NCI-H1048 (cell line): Measurements from ENCODE around the gene CRAMP1.

Source experiments
- DNase-seq: peaks from one replicate; lab custom pipeline; 2025; lab: John Stamatoyannopoulos, UW

Gene CRAMP1

DNA sequence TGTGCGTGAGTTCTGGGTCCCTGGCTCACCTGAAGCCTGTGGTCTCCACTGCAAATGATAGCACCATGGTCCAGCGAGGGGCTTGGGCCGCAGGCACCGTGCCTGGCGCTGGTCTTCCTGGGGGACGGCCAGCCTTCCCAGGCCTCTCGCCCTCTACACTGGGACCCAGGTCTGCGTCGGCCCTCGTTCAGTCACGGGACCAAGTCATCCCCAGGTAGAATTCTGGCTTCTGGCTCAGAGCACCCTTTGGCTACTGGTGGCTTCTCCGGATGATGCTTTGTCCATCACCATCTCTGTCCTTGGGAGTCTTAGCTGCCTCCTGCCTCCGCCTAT lies 20.4 kb downstream of the CRAMP1 start:
- DNase-seq, result no peak

DNA sequence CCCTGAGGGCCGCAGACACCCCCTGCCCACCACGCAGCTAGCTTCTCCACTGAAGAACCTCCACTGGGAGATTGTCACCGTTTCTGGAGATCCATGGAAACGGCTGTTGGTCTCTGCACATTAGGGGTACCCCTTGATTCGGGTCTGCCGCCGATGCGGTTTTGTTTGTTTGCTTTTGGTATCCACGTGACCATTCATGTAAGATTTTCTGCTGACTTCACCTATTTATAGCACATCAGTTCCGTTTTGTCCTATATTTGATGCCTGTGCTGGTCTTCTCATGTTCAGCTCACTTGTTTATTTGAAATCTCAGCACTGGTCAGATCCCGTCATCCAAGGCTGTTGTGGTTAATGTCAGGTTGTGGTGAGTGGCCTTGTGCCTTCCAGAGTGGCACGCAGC lies 21.1 kb downstream of the CRAMP1 start:
- no peak for DNase-seq

DNA sequence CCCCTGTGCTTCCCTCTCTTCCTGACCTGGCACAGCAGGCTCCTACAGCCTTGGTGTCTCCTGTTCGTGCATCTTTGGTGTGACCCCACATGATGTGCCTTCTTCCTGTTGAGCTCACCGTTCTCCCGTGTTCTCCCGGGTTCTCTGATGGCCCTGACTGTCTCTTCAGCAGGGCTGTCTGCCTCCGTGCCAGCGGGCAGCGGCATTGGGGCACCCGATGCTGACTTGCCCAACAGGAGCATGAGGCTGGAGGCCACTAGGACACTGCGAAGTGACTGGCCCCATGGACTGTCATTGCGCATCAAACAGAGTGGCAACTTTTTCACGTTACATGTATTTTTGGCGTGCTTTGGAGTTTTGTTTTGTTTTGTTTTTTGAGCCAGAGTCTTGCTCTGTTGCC lies 22.4 kb downstream of the CRAMP1 start:
- DNase-seq, result no peak

DNA sequence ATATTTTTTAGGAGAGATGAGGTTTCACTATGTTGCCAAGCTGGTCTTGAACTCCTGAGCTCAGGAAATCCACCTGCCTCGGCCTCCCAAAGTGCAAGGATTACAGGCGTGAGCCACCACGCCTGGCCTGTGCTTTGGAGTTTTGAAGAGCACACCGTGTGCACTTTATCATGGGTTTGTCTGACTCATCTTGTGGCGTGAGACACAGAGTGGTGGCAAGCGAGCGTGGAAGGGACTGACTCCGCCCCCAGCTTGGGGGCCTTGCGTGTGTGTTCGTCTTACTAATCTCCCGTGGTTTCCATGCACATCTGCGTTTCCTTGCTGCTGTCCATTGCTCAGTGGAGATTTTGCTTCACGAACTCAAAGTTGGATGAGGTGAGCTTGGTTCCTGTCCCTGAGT lies 22.9 kb downstream of the CRAMP1 start:
- no peak for DNase-seq

DNA sequence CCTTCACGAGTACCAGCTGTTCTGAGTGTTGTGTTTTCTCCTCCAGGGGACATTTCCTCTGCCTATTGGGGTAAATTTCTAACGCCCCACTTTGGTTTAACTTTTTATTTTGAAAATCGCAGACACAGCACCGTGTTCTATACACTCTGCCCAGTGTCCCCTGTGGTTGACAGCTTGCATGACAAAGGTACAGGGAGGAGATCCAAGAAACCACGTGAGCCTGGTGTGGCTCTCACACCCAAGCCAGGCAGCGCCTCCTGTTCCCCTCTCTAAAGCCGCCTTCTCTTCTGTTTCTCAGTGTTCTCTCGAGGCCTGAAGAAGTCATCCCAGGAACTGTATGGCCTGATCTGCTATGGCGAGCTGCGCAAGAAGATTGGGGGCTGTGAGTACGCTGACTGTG lies 25.4 kb downstream of the CRAMP1 start:
- no peak for DNase-seq

DNA sequence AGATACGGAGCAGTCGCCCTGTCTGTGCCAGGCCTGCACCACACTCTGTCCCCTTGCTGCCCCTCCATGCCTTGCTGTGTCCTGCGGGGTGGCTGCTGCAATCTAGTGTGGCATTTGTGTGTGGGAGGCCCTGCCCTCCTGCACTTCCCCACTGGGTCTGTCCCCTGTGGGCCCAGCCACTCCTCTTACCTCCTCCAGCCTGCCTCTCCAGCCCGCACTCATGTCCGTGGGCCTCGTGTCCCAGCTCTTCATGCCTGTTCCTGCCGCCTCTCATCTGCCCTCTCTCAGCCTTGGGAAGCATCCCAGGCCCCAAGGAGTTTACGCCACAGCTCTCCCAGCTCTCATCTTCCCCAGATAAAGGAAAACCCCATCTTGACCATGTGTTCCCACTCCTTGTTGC lies 26.6 kb downstream of the CRAMP1 start:
- DNase-seq, result no peak

DNA sequence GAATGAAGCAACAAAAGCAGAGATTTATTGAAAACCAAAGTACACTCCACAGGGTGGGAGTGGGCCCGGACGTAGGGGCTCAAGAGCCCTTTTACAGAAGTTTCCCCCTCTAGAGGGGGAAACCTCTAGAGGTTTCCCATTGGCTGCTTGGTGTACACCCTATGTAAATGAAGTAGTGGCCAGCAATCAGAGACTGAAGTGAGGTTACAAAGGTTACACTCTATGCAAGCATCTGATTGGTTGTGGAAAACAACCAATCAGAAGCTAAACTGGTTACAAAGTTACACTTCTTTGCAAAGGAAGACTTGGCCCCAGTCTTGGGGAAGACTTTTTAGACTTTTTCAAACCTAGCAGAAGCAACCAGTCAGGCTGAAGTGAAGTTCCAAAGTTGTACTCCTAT lies 27.1 kb downstream of the CRAMP1 start:
- no peak for DNase-seq

DNA sequence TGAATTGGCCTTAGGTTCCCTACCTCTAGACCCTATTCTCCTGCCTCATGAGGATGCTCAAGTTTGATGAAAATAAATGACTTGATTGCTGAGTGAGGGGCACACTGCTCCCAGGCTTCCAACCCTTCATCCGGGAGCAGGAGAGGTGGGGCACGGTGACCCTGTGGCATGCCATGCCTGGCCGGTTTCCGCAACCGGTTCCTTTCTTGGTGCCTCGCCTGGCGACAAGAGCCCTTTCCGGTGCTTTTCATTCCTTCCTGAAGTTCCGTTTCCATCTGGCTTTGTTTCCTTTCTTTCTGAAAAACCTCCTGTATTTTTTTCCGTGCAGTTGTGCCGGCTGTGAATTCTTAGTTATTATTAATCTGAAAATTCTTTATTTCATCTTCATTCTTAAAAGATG lies 27.7 kb downstream of the CRAMP1 start:
- DNase-seq, result no peak

DNA sequence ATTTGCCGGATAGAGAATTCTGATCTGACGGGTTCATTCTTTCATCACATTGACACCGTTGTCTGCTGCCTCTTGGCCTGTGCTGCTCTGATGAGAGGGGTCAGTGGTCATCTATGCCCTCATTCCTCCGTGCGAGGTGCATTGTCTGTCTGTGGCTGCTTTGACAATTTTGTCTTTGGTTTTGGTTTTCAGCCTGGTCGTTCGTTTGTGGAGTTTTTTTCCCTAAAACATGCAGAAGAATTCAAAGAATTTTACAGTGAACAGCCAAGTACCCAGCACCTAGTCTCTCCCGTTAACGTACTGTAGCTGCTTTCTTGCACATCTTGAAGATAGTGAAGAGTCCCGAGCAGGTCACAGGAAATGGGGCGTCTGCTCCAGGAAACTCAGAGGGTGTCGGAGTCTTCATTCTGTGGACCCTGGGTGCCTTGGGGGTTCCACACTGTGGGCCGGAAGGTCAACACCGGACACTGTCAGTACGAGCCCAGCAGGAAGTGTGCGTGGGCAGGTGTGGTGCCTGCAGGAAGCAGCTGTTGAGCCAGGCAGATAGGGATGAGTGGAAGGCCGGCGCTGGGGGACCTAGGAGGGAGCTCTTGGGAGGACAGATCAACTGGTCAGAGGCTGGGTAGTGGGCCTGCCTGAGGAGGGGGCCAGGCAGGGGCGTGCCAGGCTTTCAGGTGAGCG lies 28.2 kb downstream of the CRAMP1 start:
- DNase-seq, result no peak

DNA sequence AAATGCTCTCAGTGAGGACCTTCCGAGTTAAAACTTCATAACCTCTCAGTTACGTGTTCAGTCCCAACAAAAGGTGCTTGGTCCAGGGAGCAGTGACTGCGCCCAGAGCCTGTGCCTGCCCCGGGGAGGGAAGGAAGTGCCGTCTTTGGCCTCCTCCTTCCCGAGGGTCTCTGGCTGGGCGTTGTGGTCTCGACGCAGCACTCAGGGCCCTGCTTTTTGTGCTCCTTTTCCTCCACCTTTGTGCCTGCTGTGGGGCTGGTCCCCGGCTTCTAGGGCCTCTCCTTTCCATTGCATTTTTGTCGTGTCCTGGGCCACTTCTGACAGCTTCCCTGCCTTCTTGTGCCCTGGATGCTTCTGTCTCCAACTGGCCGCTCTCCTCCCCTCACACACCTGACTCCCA lies 29.1 kb downstream of the CRAMP1 start:
- no peak for DNase-seq

DNA sequence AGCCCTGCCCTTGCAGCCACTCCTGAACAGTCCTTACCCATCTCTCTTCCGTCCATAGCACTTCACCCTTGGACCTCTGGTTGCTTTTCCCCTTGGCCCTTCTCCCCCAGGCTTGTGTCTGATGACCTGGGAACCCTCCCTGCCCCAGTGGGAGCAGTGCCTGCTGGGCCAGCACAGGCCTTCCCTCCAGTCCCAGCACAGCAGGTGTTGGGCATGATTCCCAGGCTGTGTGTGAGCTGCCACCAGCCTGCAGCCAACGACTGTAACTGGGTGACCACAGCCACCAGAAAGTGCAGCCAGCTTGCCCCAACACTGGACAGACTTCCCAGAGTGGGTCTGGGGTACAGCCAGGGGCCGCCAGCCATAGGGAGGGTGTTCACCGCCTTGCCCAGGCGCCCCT lies 30.0 kb downstream of the CRAMP1 start:
- DNase-seq, result no peak

DNA sequence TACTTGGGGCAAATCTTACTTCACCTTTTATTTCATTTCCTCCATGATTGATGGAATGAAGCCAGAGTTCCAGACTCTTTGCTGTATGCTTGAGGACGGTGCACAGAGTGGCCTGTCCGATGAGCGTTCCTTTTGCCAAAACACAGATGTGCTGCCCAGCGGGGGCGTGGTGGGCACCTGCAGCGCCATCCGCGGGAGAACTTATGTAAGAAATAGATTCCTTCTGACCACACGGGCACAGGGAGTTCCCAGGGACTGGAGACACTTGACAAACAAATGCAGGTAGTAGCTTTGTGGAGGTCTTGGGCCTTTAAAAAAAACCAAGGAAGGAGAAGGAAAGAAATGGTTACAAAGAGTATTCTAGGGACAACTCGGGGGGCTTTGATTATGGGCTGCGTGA lies 30.6 kb downstream of the CRAMP1 start:
- DNase-seq, result no peak

DNA sequence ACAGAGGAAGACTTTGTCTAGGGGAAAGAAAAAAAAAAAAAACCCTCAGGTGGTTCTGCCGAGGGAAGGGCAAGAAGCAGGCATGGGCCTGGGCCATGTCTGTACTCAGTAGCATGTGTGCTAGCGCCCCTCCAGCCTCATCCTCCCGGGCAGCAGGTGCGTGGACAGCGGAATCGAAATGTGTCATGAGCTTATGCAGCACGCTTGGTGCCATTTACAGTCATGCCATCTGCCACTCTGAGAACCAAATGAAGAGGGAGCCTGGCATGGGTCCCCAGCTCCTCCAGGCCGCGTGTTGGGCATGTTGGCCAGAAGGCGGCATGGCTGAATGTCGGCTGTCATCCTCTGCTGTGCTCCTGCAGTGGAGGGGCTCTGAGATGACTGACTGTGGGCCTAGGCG lies 31.4 kb downstream of the CRAMP1 start:
- DNase-seq, result no peak

DNA sequence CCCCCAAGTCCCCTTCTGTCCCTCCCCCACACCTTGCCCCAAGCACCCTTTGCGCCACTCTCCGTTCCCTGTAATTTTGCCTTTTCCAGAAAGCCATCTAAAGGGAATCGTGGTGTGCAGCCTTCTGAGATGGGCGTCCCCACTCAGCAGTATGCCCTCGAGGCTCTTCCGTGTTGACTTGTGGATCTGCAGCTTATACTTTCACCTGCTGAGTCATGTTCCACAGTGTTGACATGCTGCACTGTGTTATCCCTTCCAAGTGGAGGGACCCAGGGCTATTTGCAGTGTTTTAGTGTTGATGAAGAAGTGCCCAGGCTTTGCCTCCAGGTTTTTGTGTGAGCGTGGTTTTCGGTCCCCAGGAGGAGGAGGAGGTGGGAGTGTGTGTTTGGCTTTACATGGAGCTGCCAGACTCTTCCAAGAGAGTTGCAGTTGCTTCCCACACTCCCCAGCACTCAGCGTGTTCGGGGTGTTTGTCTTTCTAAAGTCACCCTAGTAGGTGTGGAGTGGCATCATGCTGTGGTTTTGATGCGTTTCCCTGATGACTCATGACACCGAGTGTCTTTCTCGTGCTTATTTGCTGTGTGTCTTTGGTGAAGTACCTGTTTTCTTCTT lies 33.9 kb downstream of the CRAMP1 start:
- no peak for DNase-seq

DNA sequence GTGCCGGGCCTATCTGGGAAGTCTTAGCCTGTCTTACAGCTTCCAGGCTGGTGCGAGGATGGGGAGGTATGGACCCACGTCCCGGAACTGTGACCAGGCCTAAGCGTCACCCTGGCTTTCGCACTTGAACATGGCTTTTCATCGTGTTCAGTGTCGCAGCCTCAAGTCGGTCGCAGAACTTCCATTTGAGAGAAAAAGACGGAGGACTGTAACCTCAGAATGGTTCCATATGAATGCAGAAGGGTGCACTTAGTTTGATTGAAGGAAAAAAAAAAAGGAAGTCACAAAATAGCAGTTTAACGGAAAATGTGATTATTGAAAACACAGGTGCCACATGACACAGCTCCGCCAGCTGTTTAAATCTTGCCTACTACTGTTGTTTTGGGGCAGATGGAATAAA lies 35.7 kb downstream of the CRAMP1 start:
- no peak for DNase-seq

DNA sequence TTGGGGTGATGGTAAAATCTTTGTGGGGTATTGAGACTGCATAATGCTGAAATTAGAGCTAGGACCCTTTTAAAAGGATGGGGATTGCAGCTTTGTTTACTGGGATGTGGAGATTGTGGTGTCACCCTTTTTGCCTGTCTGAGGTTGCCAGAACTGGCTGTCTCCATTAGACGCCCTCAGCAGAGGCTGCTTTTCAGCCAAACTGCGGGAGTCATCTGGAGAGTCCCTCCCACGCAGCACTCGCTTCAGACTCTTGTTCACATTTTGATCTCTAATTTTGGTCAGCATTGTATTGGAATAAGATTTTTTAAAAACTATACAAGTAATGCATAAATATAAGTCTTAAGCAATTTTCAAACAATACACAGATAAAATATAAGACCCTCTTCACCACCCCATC lies 38.0 kb downstream of the CRAMP1 start:
- no peak for DNase-seq

DNA sequence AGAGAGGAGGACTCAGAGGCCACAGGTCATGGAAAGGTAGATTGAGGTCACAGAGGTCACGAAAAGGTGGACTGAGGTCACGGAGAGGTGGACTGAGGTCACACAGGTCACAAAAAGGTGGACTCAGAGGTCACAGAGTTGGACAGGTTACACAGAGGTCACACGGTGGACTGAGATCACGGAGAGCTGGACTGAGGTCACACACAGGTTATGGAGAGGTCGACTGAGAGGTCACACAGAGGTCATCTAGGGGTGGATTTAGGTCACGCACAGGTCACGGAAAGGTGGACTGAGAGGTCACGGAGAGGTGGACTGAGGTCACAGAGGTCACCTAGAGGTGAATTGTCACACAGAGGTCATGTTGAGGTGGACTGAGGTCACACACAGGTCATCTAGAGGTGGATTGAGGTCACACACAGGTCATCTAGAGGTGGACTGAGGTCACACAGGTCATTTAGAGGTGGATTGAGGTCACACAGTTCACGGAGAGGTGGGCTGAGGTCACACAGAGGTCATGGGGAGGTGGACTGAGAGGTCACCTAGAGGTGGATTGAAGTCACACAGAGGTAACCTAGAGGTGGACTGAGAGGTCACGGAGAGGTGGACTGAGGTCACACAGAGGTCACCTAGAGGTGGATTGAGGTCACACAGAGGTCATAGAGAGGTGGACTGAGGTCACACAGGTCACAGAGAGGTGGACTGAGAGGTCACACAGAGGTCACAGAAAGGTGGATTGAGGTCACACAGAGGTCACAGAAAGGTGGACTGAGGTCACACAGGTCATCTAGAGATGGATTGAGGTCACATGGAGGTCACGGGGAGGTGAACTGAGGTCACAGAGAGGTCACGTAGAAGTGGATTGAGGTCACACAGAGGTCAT lies 39.2 kb downstream of the CRAMP1 start:
- no peak for DNase-seq

DNA sequence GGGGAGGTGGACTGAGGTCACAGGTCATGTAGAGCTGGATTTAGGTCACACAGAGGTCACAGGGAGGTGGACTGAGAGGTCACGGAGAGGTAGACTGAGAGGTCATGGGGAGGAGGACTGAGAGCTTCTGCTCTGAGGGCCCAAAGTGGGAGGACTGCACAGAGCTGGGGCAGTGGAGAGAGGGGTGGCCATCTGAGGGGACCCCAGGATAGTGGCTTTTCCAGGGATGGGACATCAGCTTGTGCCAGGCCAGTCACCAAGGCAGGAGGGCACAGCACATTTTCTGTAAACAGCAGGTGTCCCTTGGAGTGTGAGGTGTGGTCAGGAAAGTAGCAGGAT lies 39.8 kb downstream of the CRAMP1 start:
- DNase-seq, result no peak

DNA sequence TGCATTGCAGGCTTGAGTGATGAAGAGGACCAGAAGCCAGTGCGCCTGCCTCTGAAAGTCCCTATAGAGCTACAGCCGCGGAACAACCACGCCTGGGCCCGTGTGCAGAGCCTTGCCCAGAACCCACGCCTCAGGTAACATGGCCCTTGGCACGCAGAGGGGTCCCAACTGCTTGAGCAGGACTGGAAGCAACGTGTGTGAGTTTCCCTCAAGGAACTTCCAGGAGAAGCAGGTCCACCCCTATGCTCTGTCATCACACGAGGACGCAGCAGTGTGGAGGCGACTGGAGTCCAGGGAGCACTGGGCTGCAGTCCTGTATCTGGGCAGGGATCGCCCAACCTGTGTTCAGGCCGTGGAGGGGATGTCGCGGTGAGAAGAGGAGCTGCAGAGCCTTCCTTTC lies 40.9 kb downstream of the CRAMP1 start:
- no peak for DNase-seq

DNA sequence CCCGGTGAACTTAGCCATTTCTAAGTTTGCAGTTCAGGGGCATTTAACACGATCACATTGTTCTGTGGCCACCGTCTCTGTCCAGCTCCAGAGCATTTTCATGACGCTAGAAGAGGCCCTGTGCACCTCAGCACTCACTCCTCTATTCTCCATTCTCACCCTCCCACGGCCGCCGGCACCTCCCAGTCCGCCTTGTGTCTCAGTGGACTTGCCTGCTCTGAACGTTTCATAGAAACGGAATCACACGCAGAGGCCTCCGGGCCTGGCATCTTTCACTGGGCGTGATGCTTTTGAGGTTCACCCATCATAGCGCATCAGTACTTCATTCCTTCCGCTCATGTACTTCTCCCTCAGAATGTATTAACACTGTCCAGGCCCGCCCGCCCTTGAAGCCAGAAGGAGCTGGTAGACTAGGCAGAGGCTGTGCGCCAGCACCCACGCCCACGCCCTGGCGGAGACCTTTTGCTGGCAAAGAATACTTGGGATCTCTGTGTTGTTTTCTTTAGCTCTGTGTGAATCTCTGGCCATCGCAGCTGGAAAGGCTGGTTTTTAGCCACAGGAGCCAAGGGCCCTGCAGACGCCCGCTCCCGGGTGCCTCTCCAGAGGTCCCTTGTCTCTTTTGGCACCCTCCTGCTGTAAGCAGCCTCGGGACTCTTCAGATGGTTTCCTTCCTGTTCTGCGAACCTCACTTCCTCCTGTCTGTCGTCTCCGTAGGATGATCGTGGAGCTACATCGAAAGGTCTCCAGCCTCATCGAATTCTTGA lies 42.5 kb downstream of the CRAMP1 start:
- no peak for DNase-seq

DNA sequence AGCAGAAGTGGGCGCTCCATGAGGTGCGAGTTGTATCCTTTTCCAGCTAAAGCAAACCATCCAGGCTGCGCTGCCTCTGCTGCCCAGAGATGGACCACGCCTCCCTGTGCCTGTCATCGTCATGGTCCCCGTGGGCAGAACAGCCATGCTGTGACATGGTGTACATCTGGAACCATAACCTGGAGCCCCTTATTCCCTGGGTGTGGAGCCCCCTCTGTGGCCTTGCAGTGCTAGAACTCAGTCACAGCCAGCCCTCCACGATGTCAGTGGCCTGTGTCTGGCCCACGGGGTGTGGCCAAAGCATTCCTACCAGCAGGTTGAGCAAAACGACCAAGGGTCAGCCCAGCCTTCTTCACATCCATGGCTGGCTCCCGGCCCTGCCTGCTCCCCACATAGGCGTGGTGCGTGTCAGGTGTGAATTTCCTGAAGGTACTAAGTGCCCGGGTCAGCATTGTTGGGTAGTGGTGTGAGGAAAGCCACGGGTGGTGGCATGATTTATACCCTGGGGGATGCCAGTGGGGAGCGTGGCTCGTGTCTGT lies 43.2 kb downstream of the CRAMP1 start:
- no peak for DNase-seq
